D721Med (cell line): ENCODE data around the gene PTGES2.

Experiments used
- DNase-seq: peaks from one replicate; pipeline ENCODE4 v3.0.0; 2011; ENCODE audit warnings: low spot score; ENCODE audit not compliant: insufficient read length
- FAIRE-seq: peaks from 2 replicates; lab custom pipeline; 2011; peaks lifted over from hg19 to GRCh38; lab: Jason Lieb, UNC
- TF ChIP-seq, protein P1 (sequence below): IDR thresholded peaks from 2 replicates; pipeline ENCODE4 v1.5.1; 2012; ENCODE audit warnings: mild to moderate bottlenecking, control low read depth; ENCODE audit not compliant: insufficient read depth; ENCODE audit errors: missing control alignments

The PTGES2 gene

DNA sequence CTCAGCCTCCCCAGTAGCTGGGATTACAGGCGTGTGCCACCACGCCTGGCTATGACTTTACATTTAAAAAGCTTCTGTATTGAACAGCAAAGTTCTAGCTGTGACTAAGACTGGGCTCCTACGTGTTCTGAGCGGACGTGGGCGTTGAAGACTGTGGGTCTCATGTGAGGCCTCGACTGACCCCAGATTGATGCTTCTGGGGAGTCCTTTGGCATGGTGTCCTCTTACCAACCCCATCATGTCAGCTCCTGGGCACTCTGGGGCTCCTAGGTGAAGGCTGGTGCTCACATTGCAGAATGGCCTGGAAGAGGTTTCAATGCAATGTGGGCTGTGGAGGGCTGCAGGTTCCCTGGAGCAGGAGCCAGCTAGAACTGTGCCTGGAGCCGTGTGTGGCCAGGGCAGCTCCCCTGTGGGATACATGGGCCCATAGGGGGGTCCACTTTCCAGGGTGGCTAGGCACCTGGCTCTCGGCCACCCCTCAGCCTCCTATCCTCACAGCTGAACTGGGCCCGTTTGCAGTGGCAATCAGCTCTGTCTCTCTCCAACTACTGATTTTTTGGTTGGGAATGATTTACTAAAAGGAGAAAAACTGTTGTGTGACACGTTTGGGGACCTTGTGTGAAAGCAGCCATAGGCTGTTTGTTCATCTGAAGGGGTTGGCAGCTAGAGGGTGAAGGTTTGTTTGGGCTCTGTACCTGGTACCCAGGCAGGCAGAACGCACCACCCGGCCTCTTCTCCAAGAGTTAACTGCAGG is 29.8 kb downstream of the PTGES2 start:
- FAIRE-seq (no peak), DNase-seq (peak; percentile 5)
- TF ChIP-seq, protein P1, sequence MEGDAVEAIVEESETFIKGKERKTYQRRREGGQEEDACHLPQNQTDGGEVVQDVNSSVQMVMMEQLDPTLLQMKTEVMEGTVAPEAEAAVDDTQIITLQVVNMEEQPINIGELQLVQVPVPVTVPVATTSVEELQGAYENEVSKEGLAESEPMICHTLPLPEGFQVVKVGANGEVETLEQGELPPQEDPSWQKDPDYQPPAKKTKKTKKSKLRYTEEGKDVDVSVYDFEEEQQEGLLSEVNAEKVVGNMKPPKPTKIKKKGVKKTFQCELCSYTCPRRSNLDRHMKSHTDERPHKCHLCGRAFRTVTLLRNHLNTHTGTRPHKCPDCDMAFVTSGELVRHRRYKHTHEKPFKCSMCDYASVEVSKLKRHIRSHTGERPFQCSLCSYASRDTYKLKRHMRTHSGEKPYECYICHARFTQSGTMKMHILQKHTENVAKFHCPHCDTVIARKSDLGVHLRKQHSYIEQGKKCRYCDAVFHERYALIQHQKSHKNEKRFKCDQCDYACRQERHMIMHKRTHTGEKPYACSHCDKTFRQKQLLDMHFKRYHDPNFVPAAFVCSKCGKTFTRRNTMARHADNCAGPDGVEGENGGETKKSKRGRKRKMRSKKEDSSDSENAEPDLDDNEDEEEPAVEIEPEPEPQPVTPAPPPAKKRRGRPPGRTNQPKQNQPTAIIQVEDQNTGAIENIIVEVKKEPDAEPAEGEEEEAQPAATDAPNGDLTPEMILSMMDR, result no peak

DNA sequence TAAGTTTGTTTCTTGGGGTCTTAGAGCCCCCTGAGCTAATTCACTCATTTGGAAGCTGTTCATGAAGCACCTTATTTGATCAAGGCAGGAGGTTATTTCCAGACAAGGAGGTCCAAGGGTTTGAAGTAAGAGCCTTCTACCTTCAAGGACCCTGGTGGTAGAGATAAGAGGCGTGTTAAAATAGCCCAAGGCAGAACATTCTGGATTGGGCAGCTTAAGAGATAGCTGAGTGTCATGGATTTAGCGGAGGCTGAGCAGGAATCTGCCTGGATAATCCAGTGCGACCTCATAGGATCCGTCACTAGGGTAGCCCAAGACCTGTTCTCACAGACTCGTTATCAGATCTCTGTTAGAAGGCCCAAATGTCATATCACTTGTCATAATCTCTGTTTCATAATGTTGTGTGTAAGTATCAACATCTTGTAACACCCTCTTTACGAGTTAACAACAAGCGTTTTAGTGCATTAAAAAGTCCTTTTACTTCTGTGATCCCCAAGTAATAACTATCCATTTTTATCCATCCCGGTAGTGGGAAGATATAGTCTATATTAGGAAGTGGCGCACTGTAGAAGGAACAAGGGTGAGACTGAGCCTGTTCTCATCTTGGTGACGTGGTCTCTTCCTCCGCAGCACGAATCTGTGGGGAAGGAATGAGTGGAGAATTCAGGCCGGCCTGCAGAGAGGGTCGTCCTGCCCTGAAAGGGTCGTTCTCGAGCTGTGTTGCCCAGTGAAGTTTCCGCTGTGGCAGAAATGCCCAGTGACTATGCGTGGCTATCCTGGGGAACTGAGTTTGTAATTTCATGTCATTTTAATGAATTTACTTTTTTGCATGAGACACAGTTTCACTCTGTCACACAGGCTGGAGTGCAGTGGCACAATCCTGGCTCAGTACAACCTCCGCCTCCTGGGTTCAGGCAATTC is 30.7 kb downstream of the PTGES2 start:
- DNase-seq (peak; percentile 66), FAIRE-seq (no peak)
- TF ChIP-seq, protein P1, result no peak

DNA sequence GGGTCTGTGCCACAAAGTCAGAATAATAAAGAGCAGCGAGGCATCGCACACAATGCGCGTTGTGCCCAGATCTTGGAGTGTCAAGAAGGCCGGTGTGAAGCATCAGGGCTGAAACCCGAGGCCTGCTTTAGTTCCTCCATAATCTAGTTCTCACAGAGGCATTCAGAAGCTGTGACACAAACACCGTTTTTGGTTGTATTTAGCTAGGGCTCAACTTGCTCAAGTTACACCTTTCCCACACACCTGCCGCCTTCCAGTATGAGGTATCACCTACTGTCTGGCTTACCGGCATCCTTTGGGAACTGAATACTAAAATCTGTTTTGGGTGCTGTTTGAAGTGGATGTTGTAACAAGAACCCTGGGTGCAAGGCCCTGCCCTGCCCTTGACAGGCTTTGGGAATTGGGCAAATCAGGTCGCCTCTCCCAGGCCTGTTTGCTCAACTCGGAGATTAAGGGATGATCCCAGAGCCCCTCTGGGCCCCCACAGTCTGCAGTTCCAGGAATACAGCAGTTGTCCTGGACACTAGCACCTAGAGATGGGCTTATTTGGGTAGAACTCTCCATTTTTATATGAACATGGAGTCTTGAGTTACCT is 32.5 kb downstream of the PTGES2 start:
- DNase-seq (no peak), FAIRE-seq (no peak)
- TF ChIP-seq, protein P1, result no peak

DNA sequence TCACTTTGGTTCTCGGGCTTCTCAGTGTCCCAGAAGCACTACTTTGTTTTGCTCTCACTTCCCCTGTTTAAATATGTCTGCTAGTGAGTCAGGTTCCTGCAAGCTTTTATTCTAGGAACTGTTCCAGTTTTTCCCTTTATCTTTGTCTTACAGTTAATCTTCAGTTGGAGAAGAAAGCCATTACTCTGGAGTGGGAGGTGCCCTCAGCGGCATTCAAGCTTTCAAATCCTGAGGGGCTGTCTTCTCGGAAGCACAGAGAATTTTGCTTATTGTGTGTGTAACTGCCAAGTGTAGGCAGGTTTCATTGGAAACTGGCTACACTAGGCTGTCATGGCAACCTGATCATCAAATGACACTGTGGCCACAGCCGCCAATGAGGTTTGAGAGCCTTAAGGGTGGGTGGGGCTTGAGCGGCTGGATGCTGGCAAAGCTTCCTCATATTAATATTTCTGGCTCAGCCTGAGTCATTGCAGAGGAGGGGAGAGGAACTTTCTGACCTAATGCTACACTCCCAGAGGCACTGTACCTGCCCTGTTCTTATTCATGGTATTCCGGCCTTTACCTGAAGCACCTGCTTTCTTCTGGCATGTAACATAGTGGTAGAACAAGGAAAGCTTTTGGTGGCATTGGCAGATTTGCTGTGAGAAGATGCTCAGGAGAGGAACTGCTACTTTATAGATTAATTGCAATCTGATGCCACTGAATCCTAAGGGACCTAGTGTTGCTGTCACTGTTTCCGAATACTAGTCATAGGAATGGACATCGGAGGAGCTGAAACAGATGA is 33.2 kb downstream of the PTGES2 start:
- TF ChIP-seq, protein P1, result no peak
- DNase-seq (peak; percentile 83), FAIRE-seq (no peak)

DNA sequence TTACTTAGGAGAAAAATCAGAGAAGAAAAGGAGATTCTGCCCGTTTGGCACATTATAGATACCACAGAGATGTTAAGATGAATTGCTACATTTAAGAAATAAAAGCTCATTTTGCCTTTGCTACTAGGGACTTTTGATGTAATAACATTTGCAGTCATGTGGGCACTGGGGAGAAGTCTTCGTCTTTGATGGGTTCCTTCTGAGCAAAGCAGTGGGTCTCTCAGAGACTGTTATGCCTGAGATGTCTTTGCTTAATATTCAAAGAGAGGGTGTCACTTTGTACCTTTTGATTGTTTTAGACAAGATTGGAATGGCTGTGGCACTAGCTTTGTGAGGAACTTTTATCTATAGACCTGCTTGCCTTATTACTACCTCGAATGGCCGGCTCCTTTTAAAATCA is 34.5 kb downstream of the PTGES2 start:
- TF ChIP-seq, protein P1, result no peak
- FAIRE-seq (no peak), DNase-seq (no peak)

DNA sequence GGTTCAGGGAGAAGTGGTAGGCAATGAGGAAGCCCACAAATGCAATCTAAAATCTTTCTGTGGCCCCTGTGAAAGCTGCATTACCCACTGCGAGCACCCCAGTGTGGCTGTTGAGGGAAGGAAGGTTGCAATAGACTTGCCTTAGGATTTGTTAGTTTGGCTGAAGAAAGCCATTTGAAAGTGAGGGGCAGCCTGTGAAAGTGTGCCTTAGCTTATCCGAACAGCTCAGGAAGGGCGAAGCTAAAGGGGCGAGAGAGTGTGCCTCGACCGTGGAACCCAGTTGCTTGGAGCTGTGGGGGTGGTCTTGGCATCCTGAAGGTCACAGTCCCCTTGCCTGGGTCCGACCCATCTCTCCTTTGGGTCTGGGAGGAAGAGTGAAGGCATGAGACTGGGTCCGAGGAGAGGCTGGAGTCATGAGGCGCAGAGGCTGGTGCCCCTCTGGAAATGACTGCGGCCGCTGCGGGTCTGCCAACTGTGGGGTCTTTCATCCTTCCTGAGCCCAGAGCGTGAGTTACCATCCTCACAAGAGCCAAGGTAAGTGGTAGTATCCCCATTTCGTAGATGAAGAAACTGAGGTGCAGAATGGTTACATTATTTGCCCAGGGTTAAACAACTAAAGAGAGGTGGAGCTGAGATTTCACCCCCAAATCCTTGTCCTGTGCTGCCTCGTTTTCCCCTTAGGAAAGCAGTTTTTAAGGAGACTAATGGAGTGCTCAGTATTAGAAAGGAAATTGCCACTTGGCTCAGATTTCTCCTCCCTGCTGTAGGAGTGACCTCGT is 35.1 kb downstream of the PTGES2 start:
- FAIRE-seq, result no peak
- TF ChIP-seq, protein P1, result no peak
- DNase-seq, result no peak
